Activated naive CD4-positive, alpha-beta T cell treated with anti-CD3 and anti-CD28 coated beads, Interleukin-2, amount 50 U/mL, for 72 hours (primary cell): Measurements from ENCODE around the gene FCRL6. TPM values are rescaled to one million over a fixed set of nuclear protein-coding genes. Genes with fewer than 3 reads are reported as not detected.

Experiments
- ATAC-seq, 2 donors: fragments of 150-1000 bp; cut with Tn5 transposase; 2 replicates each; pipeline ENCODE4 v1.10.0; 2021; ENCODE audit warnings: mild to moderate bottlenecking in 2 of 2, moderate library complexity in 2 of 2
- DNase-seq, 2 donors: peaks; one replicate each; pipeline ENCODE4 v3.0.0; 2021 to 2022; ENCODE audit warnings: low spot score in 2 of 2
- H3K27ac Mint-ChIP-seq, 2 donors: one replicate each; pipeline ENCODE4 v1.8.0; 2022; ENCODE audit warnings: mild to moderate bottlenecking in 2 of 2, mixed read lengths in 2 of 2
- H3K36me3 Mint-ChIP-seq, 2 donors: one replicate each; pipeline ENCODE4 v1.8.0; 2022; ENCODE audit warnings: mixed read lengths in 2 of 2
- H3K9me3 Mint-ChIP-seq, 2 donors: one replicate each; pipeline ENCODE4 v1.8.0; 2022; ENCODE audit warnings: mixed read lengths in 2 of 2
- total RNA-seq, 2 donors: library from RNA; stranded (reverse); gene quantifications; one replicate each; pipeline ENCODE4 v1.2.3, GENCODE V29; 2022

Gene FCRL6
- total RNA-seq, 2 donors from 2014 or later: not detected

GRCh38 chr1:159827102-159827490 lies 24.9 kb downstream of the FCRL6 start:
- Mint-ChIP-seq H3K9me3 (peaks cover 0 to 5% of the 10 kb centered on the region in 2 donors), H3K36me3 (peaks cover 0 to 16% of the 10 kb centered on the region in 2 donors), H3K27ac (peak overlapping the region; percentile 77 to 87)
- DNase-seq: no peak
- ATAC-seq: no peak

DNA sequence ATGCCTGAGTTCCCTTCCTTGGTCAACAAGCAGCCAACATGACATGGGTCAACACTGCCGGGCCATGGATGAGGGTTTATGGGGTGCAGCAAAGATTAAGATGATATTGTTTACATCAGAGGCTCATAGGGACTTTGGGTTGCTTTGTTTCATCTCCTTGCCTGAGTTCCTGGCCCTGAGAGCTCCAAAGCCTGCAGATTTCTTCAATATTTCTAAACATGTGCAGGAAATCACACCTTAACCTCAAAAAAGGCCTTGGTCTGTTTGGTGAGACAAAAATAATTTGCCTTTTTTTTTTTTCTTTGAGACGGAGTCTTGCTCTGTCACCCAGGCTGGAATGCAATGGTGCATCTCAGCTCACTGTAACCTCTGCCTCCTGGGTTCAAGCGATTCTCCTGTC lies 25.4 kb downstream of the FCRL6 start:
- H3K27ac Mint-ChIP-seq: peak overlapping the region in 1 of 2 donors; percentile 87
- no peak for DNase-seq

GRCh38 chr1:159828176-159828575 lies 26.0 kb downstream of the FCRL6 start:
- peaks cover 0 to 5% of the 10 kb centered on the region in 2 donors for H3K9me3 Mint-ChIP-seq
- peaks cover 0 to 16% of the 10 kb centered on the region in 2 donors for H3K36me3 Mint-ChIP-seq
- DNase-seq (no peak), ATAC-seq (no peak)
- H3K27ac Mint-ChIP-seq: peak overlapping the region in 1 of 2 donors; percentile 87

More for the DNA sequence above, 25.4 kb downstream of the FCRL6 start:
- no peak for ATAC-seq
- peaks cover 0 to 5% of the 10 kb centered on the region in 2 donors for H3K9me3 Mint-ChIP-seq
- H3K36me3 Mint-ChIP-seq: peaks cover 0 to 16% of the 10 kb centered on the region in 2 donors

GRCh38 chr1:159828581-159829272 lies 26.6 kb downstream of the FCRL6 start:
- peak overlapping the region in 1 of 2 donors; percentile 23 for H3K27ac Mint-ChIP-seq
- H3K9me3 Mint-ChIP-seq: peaks cover 0 to 5% of the 10 kb centered on the region in 2 donors
- ATAC-seq (no peak), DNase-seq (no peak)
- peaks cover 0 to 16% of the 10 kb centered on the region in 2 donors for H3K36me3 Mint-ChIP-seq

- H3K36me3 Mint-ChIP-seq: peaks cover 0 to 16% of the 10 kb centered on the region in 2 donors
- H3K27ac Mint-ChIP-seq: peak overlapping the region in 1 of 2 donors; percentile 23
- no peak for DNase-seq
- ATAC-seq: no peak
- H3K9me3 Mint-ChIP-seq: peaks cover 0 to 5% of the 10 kb centered on the region in 2 donors
Observed at GRCh38 chr1:159829273-159829634, 27.1 kb downstream of the FCRL6 start.

GRCh38 chr1:159829822-159830465 lies 27.8 kb downstream of the FCRL6 start:
- Mint-ChIP-seq H3K9me3 (peaks cover 0 to 5% of the 10 kb centered on the region in 2 donors), H3K27ac (peak overlapping the region in 1 of 2 donors; percentile 29), H3K36me3 (peaks cover 0 to 16% of the 10 kb centered on the region in 2 donors)
- no peak for ATAC-seq
- DNase-seq: no peak

DNA sequence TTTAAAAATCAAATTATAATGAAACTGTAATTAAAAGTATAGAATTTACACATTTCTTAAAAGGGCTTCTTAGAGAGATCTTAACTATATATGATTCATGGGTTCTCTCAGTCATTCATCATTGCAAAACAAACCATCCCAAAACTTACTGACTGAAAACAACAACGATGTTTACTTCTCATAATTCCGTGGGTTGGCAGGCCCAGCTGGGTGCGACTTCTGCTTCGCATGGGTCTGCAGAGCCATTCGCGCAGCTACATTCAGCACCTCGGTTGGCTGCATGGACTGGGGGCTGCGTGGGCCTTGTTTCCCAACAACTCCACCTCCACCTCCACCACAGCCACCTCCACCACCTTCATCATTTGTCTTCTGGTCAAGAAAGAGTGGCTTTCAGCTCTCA lies 28.6 kb downstream of the FCRL6 start:
- no peak overlapping the region for H3K27ac Mint-ChIP-seq
- DNase-seq: no peak
- H3K9me3 Mint-ChIP-seq: peaks cover 0 to 5% of the 10 kb centered on the region in 2 donors
- ATAC-seq: peak in 1 of 2 donors; percentile 22
- peaks cover 0 to 15% of the 10 kb centered on the region in 2 donors for H3K36me3 Mint-ChIP-seq

GRCh38 chr1:159831412-159832141 lies 29.4 kb downstream of the FCRL6 start:
- Mint-ChIP-seq H3K36me3 (peaks cover 0 to 6% of the 10 kb centered on the region in 2 donors), H3K9me3 (no peaks in the 10 kb centered on the region), H3K27ac (no peak overlapping the region)
- ATAC-seq (no peak), DNase-seq (no peak)

GRCh38 chr1:159832309-159832708 lies 30.1 kb downstream of the FCRL6 start:
- DNase-seq (no peak), ATAC-seq (no peak)
- Mint-ChIP-seq H3K9me3 (no peaks in the 10 kb centered on the region), H3K27ac (no peak overlapping the region), H3K36me3 (no peaks in the 10 kb centered on the region)

DNA sequence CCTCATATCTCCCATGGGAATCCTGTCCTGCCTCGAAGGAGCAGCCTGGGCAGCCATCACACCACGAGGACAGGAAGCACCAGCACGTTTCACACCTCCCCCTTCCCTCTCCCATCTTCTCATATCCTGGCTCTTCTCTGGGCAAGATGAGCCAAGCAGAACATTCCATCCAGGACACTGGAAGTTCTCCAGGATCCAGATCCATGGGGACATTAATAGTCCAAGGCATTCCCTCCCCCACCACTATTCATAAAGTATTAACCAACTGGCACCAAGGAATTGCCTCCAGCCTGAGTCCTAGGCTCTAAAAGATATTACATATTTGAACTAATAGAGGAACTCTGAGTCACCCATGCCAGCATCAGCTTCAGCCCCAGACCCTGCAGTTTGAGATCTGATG lies 33.2 kb downstream of the FCRL6 start:
- ATAC-seq (no peak), DNase-seq (no peak)
- Mint-ChIP-seq H3K27ac (no peak overlapping the region), H3K9me3 (no peaks in the 10 kb centered on the region), H3K36me3 (no peaks in the 10 kb centered on the region)

DNA sequence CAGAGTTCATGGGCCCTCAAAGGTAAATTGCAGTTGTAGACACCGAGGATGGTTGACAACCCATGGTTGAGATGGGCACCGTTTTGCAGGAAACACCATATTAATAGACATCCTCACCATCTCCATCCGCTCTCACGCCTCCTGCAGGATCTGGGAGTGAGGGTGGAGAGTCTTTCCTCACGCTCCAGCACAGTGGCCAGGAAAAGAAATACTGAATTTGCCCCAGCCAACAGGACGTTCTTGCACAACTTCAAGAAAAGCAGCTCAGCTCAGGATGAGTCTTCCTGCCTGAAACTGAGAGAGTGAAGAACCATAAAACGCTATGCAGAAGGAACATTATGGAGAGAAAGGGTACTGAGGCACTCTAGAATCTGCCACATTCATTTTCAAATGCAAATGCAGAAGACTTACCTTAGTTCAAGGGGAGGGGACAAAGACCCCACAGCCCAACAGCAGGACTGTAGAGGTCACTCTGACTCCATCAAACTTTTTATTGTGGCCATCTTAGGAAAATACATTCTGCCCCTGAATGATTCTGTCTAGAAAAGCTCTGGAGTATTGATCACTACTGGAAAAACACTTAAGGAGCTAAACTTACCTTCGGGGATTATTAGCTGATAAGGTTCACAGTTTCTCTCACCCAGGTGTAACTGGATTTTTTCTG lies 33.8 kb downstream of the FCRL6 start:
- DNase-seq (no peak), ATAC-seq (no peak)
- no peak overlapping the region for H3K27ac Mint-ChIP-seq
- no peaks in the 10 kb centered on the region for H3K9me3 Mint-ChIP-seq
- H3K36me3 Mint-ChIP-seq: no peaks in the 10 kb centered on the region

DNA sequence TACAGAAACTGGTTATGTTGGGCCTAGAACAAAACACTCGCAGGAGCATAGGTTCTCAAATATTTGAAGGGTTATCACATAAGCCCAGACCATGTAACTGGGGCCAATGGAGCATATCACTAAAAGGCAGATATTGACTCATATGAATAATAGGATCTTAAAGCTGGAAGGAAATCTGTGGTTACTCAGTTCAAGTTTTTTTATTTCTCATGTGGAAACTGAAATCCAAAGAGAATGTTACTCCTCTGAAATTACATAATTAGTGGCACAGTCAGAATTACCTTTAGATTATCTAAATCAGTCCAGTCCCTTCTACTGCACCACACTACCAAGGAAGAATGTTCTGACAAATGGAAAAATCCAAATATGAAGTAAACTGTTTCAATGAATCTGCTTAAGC lies 36.6 kb downstream of the FCRL6 start:
- Mint-ChIP-seq H3K36me3 (no peaks in the 10 kb centered on the region), H3K9me3 (no peaks in the 10 kb centered on the region), H3K27ac (no peak overlapping the region)
- peak; percentile 53 to 70 for ATAC-seq
- no peak for DNase-seq

DNA sequence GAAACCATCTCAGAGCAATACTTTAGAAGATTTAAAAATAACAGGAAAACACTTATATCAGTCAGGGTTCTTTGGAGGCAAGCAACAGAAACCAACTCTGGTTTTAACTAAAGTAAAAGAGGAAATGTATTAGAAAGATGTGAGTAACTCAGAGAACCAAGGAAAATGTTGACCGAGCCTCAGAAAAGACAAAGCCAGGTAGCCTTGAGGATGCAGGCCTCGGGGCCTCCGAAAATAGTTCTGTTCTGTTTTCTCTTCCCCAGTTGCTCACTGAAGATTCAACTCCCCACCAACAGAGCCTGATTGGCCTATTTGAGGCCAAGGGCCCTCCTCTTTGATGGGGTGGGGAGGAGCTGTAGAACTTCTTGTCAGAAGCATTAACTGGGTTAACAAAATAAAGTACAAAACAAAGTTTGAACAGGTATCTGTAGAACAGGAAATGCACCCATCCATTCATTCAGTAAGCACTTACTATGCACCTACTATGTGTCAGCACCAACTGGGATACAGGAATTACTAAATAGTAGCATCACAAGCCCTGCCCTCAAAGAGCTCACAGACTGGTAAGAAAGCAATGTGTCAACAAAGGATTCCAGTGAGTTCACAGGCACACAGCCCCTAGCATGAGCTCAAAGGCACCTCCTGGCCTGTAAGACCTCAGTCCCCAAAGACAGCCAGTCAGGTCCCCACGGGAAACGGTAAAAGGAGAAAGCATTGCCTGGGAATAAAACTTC lies 37.1 kb downstream of the FCRL6 start:
- ATAC-seq (peak; percentile 45 to 70), DNase-seq (no peak)
- H3K27ac Mint-ChIP-seq: peak overlapping the region in 1 of 2 donors; percentile 57
- no peaks in the 10 kb centered on the region for H3K9me3 Mint-ChIP-seq
- no peaks in the 10 kb centered on the region for H3K36me3 Mint-ChIP-seq

DNA sequence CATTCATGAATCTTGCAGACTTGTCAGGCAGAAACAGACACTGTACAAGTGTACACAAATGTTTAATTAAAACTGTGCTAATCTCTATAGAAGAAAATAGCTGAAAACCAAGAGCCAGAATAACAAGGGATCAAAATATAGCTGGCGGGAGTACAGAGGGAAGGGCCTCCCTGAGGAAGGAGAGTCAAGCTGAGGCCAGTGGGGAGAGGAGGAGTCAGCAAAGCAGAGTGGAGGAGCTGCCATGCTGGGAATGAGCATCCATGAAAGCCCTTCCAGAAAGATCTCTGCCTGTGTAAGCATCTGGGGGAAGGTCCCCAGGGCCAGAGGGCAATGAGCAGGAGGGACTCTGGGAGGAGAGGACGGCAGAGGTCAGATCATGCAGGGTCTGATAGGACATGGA lies 39.6 kb downstream of the FCRL6 start:
- no peaks in the 10 kb centered on the region for H3K9me3 Mint-ChIP-seq
- ATAC-seq (no peak), DNase-seq (no peak)
- H3K36me3 Mint-ChIP-seq: no peaks in the 10 kb centered on the region
- peak overlapping the region in 1 of 2 donors; percentile 15 for H3K27ac Mint-ChIP-seq

DNA sequence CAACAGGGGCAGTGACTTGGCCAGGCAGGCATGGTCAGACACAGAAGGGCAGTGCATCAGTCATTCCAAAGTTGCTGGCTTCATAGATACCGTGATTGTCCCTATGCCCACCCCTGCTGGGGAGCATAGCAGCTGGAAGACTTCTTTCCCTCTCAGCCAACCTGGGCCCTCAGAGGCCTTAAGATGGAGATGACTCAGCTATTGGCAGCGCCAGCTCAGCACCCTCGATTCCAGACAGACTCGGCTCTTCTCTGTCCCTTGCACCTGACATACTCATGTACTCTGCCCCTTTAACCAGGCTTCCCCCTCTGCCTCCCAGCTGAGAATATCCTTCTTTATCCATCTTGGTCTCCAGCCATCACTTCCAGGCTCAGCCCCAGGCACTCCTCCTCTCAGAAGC lies 41.3 kb downstream of the FCRL6 start:
- Mint-ChIP-seq H3K36me3 (no peaks in the 10 kb centered on the region), H3K27ac (peak overlapping the region in 1 of 2 donors; percentile 13), H3K9me3 (no peaks in the 10 kb centered on the region)
- DNase-seq: no peak
- no peak for ATAC-seq
